ENCODE data around the gene CNDP2. TPM values are rescaled to one million over a fixed set of nuclear protein-coding genes. Genes with fewer than 3 reads are reported as not detected.
"Not testable (repeated sequence)": the region's sequence is repeated elsewhere in the genome, so short reads cannot be mapped to it uniquely, and the experiment has no call there.

Gene CNDP2
- total RNA-seq, 2 donors from 2014 or later: 211 to 212 TPM

DNA sequence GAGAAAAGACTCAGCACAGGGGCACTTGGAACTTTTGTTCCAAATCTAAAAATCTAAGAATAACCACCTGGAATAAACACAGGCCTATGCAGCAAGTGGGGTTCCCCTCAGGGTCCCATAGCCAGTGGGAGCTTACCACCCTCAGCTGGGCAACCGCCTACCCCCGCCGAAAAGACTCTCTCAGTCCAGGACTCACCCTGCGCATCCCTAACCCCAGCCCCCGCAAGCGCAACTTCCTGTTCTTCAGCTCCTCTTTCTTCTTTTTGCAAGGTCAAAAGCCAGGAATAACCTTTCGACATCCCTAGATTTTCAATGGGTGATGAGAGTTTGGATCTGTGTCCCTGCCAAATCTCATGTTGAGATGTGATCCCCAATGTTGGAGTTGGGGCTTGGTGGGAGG lies 51.7 kb downstream of the CNDP2 start:
- Mint-ChIP-seq H3K4me3 (no peak overlapping the region), H3K27me3 (ENCODE audit: low read depth) (peaks cover 1% of the 10 kb centered on the region), H3K36me3 (ENCODE audit: insufficient read depth in 2 of 2) (peaks cover 3 to 4% of the 10 kb centered on the region in 2 donors), H3K4me1 (ENCODE audit: low read depth) (no peaks in the 10 kb centered on the region), H3K9me3 (peaks cover 0 to 2% of the 10 kb centered on the region in 2 donors), H3K27ac (no peak overlapping the region)
- DNase-seq (no peak), ATAC-seq (replicated peaks in 1 of 2) (no peak)

- ATAC-seq (replicated peaks in 1 of 2) (no peak), DNase-seq (no peak)
- Mint-ChIP-seq H3K4me1 (ENCODE audit: low read depth) (no peaks in the 10 kb centered on the region), H3K27me3 (ENCODE audit: low read depth) (peaks cover 19% of the 10 kb centered on the region), H3K27ac (no peak overlapping the region), H3K9me3 (peaks cover 0 to 2% of the 10 kb centered on the region in 2 donors), H3K4me3 (no peak overlapping the region), H3K36me3 (ENCODE audit: insufficient read depth in 2 of 2) (peaks cover 3 to 4% of the 10 kb centered on the region in 2 donors)
These were observed 53.5 kb downstream of the CNDP2 start for GRCh38 chr18:74549591-74550104.

DNA sequence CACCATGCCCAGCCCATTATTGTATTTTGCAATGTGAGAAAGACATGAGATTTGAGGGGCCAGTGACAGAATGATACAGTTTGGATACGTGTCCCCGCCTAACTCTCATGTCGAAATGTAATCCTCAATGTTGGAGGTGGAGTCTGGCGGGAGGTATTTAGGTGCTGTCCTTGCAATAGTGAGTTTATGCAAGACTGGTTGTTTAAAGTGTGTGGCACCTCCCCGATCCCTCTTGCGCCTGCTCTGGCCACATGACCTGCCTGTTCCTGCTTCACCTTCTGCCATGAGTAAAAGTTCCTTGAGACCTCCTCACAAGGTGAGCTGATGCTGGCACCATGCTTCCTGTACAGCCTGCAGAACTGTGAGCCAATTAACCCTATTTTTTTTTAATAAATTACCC lies 54.7 kb downstream of the CNDP2 start:
- H3K9me3 Mint-ChIP-seq: peaks cover 0 to 2% of the 10 kb centered on the region in 2 donors
- H3K4me1 Mint-ChIP-seq (ENCODE audit: low read depth): no peaks in the 10 kb centered on the region
- ATAC-seq (replicated peaks in 1 of 2) (no peak), DNase-seq (no peak)
- peaks cover 3 to 4% of the 10 kb centered on the region in 2 donors for H3K36me3 Mint-ChIP-seq (ENCODE audit: insufficient read depth in 2 of 2)
- no peak overlapping the region for H3K27ac Mint-ChIP-seq
- H3K4me3 Mint-ChIP-seq: no peak overlapping the region
- peaks cover 22% of the 10 kb centered on the region for H3K27me3 Mint-ChIP-seq (ENCODE audit: low read depth)

GRCh38 chr18:74551452-74551851 lies 55.3 kb downstream of the CNDP2 start:
- Mint-ChIP-seq H3K27me3 (ENCODE audit: low read depth) (peaks cover 22% of the 10 kb centered on the region), H3K4me1 (ENCODE audit: low read depth) (no peaks in the 10 kb centered on the region), H3K27ac (no peak overlapping the region), H3K36me3 (ENCODE audit: insufficient read depth in 2 of 2) (peaks cover 3 to 4% of the 10 kb centered on the region in 2 donors), H3K9me3 (peaks cover 0 to 2% of the 10 kb centered on the region in 2 donors), H3K4me3 (no peak overlapping the region)
- no peak for DNase-seq
- ATAC-seq (replicated peaks in 1 of 2): no peak

DNA sequence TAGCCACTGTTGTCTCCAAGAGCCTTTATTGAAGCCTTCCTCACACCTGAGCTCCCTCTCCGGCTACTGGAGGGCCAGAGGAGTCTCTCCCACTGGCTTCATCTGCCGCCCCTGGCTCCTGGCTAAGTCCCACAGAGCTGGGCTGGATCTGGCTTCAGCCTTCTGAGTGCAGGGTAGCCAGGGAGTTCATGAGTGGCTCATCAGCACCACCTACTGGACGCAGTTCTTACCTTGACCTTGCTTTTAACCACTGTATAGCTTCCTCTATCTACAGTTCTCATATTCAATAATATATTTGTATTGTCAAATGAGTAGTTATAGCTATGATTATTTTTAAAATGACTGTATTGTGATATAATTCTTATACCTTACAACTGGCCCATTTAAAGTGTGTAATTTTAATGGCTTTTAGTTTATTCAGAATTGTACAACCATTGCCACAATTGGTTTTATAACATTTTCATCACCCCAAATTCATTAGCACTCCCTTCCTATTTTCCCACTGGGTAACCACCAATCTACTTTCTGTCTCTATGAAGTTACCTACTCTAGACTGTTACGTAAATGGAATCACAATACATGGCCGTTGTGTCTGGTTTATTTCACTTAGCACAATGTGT lies 55.9 kb downstream of the CNDP2 start:
- Mint-ChIP-seq H3K4me3 (no peak overlapping the region), H3K27ac (no peak overlapping the region), H3K9me3 (peaks cover 0 to 2% of the 10 kb centered on the region in 2 donors), H3K36me3 (ENCODE audit: insufficient read depth in 2 of 2) (peaks cover 3 to 4% of the 10 kb centered on the region in 2 donors), H3K4me1 (ENCODE audit: low read depth) (no peaks in the 10 kb centered on the region), H3K27me3 (ENCODE audit: low read depth) (peaks cover 22% of the 10 kb centered on the region)
- DNase-seq: peak; percentile 76 to 77
- ATAC-seq (replicated peaks in 1 of 2): peak; percentile 94 to 98

DNA sequence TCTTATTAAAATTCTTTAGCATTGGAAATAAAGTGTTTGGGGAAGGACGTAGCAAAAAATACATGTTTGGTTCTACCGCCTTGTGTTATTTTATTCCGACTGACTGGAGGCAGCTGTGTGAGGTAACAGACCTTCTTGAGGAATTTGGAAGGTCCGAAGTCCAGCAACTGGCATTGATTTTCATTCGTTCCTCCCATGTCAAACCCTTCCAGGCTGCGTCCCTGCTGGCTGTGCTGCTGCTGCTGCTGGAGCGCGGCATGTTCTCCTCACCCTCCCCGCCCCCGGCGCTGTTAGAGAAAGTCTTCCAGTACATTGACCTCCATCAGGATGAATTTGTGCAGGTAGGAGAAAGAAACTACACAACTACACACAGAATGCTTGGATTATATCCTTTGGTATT lies 60.0 kb downstream of the CNDP2 start:
- H3K27me3 Mint-ChIP-seq (ENCODE audit: low read depth): peaks cover 22% of the 10 kb centered on the region
- no peak for DNase-seq
- no peak overlapping the region for H3K4me3 Mint-ChIP-seq
- ATAC-seq (replicated peaks in 1 of 2): no peak
- H3K9me3 Mint-ChIP-seq: no peaks in the 10 kb centered on the region
- no peaks in the 10 kb centered on the region for H3K36me3 Mint-ChIP-seq (ENCODE audit: insufficient read depth in 2 of 2)
- no peaks in the 10 kb centered on the region for H3K4me1 Mint-ChIP-seq (ENCODE audit: low read depth)
- no peak overlapping the region for H3K27ac Mint-ChIP-seq

DNA sequence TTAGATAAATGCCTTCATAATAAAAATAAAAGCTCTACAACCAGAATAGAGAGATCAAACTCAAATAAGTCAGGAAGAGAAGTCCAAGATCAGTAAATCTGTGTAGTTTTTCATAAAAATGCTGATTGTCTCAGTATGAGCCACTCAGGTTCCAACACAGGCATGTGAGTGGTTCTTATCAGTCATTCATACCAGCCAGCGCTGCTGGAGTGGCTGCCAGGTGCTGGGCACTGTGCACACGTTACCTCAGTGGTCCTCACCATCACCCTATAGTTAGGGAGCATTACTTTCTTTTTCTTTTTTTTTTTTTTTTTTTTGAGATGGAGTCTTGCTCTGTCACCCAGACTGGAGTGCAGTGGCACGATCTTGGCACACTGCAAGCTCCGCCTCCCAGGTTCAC lies 61.9 kb downstream of the CNDP2 start:
- no peak for ATAC-seq (replicated peaks in 1 of 2)
- Mint-ChIP-seq H3K9me3 (no peaks in the 10 kb centered on the region), H3K27ac (no peak overlapping the region), H3K4me3 (no peak overlapping the region), H3K4me1 (ENCODE audit: low read depth) (no peaks in the 10 kb centered on the region), H3K27me3 (ENCODE audit: low read depth) (peaks cover 18% of the 10 kb centered on the region), H3K36me3 (ENCODE audit: insufficient read depth in 2 of 2) (no peaks in the 10 kb centered on the region)
- DNase-seq: no peak

DNA sequence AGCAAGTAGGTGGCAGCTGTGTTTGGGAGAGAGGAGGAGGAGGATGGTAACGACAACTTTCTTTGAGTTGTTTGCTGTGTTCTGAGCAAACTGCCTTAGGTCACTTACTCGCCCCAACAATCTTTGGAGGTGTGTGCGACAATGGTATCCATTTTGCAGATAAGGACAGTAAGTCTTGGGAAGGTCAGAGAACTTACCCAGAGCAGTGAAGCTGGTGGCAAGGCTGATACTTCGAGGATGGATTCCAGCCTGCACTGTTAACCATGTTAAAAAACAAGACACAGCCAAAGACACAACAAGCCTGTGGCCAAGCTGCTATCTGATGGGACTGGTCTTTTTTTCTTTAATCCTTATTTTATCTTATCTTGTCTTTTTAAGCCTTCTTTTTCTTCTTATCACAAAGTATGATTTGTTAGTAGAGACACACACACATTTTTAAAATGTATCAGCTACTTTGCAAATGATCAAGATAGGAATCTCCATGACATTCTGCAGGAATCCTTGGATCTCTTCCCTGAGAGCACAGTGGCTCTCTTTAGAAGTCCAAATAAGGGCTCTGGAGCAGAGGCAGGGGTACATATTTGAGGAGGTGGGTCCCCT lies 66.1 kb downstream of the CNDP2 start:
- DNase-seq (no peak), ATAC-seq (replicated peaks in 1 of 2) (no peak)
- Mint-ChIP-seq H3K9me3 (peaks cover 7% of the 10 kb centered on the region in 2 donors), H3K4me1 (ENCODE audit: low read depth) (no peaks in the 10 kb centered on the region), H3K27ac (no peak overlapping the region), H3K27me3 (ENCODE audit: low read depth) (peaks cover 9% of the 10 kb centered on the region), H3K4me3 (no peak overlapping the region), H3K36me3 (ENCODE audit: insufficient read depth in 2 of 2) (peaks cover 5% of the 10 kb centered on the region in 2 donors)

- Mint-ChIP-seq H3K4me3 (no peak overlapping the region), H3K36me3 (ENCODE audit: insufficient read depth in 2 of 2) (peaks cover 5% of the 10 kb centered on the region in 2 donors)
- ATAC-seq (replicated peaks in 1 of 2): no peak
These were observed 66.6 kb downstream of the CNDP2 start for GRCh38 chr18:74562775-74563174.

GRCh38 chr18:74563999-74564398 lies 67.8 kb downstream of the CNDP2 start:
- ATAC-seq (replicated peaks in 1 of 2): no peak

More at GRCh38 chr18:74562775-74563174, 66.6 kb downstream of the CNDP2 start:
- H3K4me1 Mint-ChIP-seq (ENCODE audit: low read depth): no peaks in the 10 kb centered on the region
- no peak overlapping the region for H3K27ac Mint-ChIP-seq
- peaks cover 12% of the 10 kb centered on the region for H3K27me3 Mint-ChIP-seq (ENCODE audit: low read depth)
- no peak for DNase-seq
- H3K9me3 Mint-ChIP-seq: peaks cover 7% of the 10 kb centered on the region in 2 donors

GRCh38 chr18:74565164-74565563 lies 69.0 kb downstream of the CNDP2 start:
- not testable (repeated sequence) for ATAC-seq (replicated peaks in 1 of 2); H3K9me3 Mint-ChIP-seq; DNase-seq; H3K36me3 Mint-ChIP-seq (ENCODE audit: insufficient read depth in 2 of 2); H3K4me3 Mint-ChIP-seq; H3K4me1 Mint-ChIP-seq (ENCODE audit: low read depth); H3K27ac Mint-ChIP-seq
- H3K27me3 Mint-ChIP-seq (ENCODE audit: low read depth): peaks cover 30% of the 10 kb centered on the region

More at GRCh38 chr18:74563999-74564398, 67.8 kb downstream of the CNDP2 start:
- Mint-ChIP-seq H3K4me3 (no peak overlapping the region), H3K9me3 (peaks cover 7% of the 10 kb centered on the region in 2 donors), H3K27ac (no peak overlapping the region), H3K4me1 (ENCODE audit: low read depth) (no peaks in the 10 kb centered on the region), H3K27me3 (ENCODE audit: low read depth) (peaks cover 25% of the 10 kb centered on the region), H3K36me3 (ENCODE audit: insufficient read depth in 2 of 2) (peaks cover 5 to 7% of the 10 kb centered on the region in 2 donors)
- no peak for DNase-seq

GRCh38 chr18:74565993-74566392 lies 69.8 kb downstream of the CNDP2 start:
- not testable (repeated sequence) for H3K4me3 Mint-ChIP-seq; H3K9me3 Mint-ChIP-seq; H3K36me3 Mint-ChIP-seq (ENCODE audit: insufficient read depth in 2 of 2); H3K4me1 Mint-ChIP-seq (ENCODE audit: low read depth); H3K27ac Mint-ChIP-seq; DNase-seq; ATAC-seq (replicated peaks in 1 of 2)
- H3K27me3 Mint-ChIP-seq (ENCODE audit: low read depth): peaks cover 38% of the 10 kb centered on the region

- peaks cover 5 to 7% of the 10 kb centered on the region in 2 donors for H3K36me3 Mint-ChIP-seq (ENCODE audit: insufficient read depth in 2 of 2)
- H3K4me1 Mint-ChIP-seq (ENCODE audit: low read depth): no peaks in the 10 kb centered on the region
- ATAC-seq (replicated peaks in 1 of 2) (no peak), DNase-seq (no peak)
- no peak overlapping the region for H3K27ac Mint-ChIP-seq
- H3K9me3 Mint-ChIP-seq: peaks cover 7% of the 10 kb centered on the region in 2 donors
- H3K4me3 Mint-ChIP-seq: no peak overlapping the region
- peaks cover 38% of the 10 kb centered on the region for H3K27me3 Mint-ChIP-seq (ENCODE audit: low read depth)
These were observed 71.7 kb downstream of the CNDP2 start for GRCh38 chr18:74567822-74568221.

Data from activated T-cell treated with anti-CD3 and anti-CD28 coated beads, Interleukin-2, amount 50 U/mL, for 72 hours (primary cell).